ENCODE measurements around the gene FAM76A. TPM values are rescaled to one million over a fixed set of nuclear protein-coding genes. Genes with fewer than 3 reads are reported as not detected.
"Not testable (repeated sequence)": the region's sequence is repeated elsewhere in the genome, so short reads cannot be mapped to it uniquely, and the experiment has no call there.

The FAM76A gene
- total RNA-seq, 4 donors from 2014 or later, result 4.9 to 14.7 (median 9.5) TPM

DNA sequence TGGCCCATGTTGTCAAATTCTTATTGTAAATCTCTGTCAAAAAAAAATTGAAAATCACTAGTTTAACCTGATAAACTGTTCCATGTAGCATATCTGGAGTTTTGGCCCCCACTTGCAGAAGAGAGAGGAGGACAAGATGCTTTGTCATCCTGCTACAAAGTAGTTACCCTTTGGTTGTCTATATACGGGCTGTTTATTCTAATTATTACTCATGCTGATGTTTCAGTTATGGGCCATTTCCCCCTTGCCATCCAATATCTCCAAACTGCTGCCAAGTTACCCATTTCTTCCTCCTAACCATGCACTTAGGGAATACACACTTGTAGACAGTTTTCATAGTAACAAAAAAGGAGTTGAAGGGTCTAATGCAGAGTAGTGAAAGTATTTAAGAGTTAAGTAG lies 69.8 kb downstream of the FAM76A start:
- H3K27me3 ChIP-seq, result no peaks in the 10 kb centered on the region
- WGBS, 2 donors, result 36% methylated on average over 1 of the region's 1 CpG
- DNase-seq, result no peak
- no peak overlapping the region for H3K4me3 ChIP-seq
- H3K4me1 ChIP-seq, result peaks cover 0 to 2% (median 0%) of the 10 kb centered on the region in 3 donors
- TF ChIP-seq POLR2A (IDR thresholded peaks at IDR 0.05), result no peak
- TF ChIP-seq, protein P1, sequence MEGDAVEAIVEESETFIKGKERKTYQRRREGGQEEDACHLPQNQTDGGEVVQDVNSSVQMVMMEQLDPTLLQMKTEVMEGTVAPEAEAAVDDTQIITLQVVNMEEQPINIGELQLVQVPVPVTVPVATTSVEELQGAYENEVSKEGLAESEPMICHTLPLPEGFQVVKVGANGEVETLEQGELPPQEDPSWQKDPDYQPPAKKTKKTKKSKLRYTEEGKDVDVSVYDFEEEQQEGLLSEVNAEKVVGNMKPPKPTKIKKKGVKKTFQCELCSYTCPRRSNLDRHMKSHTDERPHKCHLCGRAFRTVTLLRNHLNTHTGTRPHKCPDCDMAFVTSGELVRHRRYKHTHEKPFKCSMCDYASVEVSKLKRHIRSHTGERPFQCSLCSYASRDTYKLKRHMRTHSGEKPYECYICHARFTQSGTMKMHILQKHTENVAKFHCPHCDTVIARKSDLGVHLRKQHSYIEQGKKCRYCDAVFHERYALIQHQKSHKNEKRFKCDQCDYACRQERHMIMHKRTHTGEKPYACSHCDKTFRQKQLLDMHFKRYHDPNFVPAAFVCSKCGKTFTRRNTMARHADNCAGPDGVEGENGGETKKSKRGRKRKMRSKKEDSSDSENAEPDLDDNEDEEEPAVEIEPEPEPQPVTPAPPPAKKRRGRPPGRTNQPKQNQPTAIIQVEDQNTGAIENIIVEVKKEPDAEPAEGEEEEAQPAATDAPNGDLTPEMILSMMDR (IDR thresholded peaks at IDR 0.05), result no peak
- H3K9me3 ChIP-seq, result no peaks in the 10 kb centered on the region
- H3K36me3 ChIP-seq, result peaks cover 9 to 97% (median 41%) of the 10 kb centered on the region in 3 donors
- intact Hi-C loops (cut with DNase I), result no loop called here
- no peak overlapping the region for H3K27ac ChIP-seq

DNA sequence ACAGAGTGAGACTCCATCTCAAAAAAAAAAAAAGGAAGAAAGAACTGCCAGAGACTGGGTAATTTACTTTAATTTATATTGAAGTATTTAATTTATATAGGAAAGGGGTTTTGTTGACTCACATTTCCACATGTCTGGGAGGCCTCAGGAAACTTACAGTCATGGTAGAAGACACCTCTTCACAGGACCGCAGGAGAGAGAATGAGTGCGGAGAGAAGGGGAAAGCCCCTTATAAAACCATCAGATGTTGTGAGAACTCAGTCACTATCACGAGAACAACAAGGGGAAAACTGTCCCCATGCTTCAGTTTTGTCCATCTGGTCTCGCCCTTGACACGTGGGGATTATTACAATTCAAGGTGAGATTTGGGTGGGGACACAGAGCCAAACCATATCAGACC lies 79.0 kb downstream of the FAM76A start:
- Histone ChIP-seq H3K27ac (no peak overlapping the region), H3K27me3 (no peaks in the 10 kb centered on the region), H3K4me1 (no peaks in the 10 kb centered on the region), H3K4me3 (no peak overlapping the region), H3K36me3 (peaks cover 11 to 98% (median 24%) of the 10 kb centered on the region in 3 donors), H3K9me3 (no peaks in the 10 kb centered on the region)
- TF ChIP-seq POLR2A (IDR thresholded peaks at IDR 0.05), result no peak
- intact Hi-C loops (cut with DNase I), result no loop called here
- DNase-seq, result no peak
- 70 to 83% methylated on average over 5 of the region's 5 CpGs for WGBS, 2 donors

DNA sequence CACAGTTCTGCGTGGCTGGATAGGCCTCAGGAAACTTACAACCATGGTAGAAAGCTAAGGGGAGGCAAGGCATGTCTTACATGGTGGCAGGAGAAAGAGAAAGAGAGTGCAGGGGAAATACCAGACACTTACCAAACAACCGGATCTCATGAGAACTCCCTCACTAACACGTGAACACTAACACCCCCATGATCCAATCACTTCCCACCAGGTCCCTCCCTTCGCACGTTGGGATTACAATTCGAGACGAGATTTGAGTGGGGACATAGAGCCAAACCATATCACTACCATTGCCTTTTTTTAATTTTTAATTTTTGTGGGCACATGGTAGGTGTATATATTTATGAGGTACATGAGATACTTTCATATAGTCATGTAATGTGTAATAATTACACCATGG lies 81.0 kb downstream of the FAM76A start:
- H3K9me3 ChIP-seq, result no peaks in the 10 kb centered on the region
- intact Hi-C loops (cut with DNase I), result no loop called here
- no peak overlapping the region for H3K4me3 ChIP-seq
- WGBS, 2 donors, result 94 to 95% methylated on average over 7 of the region's 7 CpGs
- TF ChIP-seq, protein P1 (IDR thresholded peaks at IDR 0.05), result no peak
- no peak for TF ChIP-seq POLR2A (IDR thresholded peaks at IDR 0.05)
- no peaks in the 10 kb centered on the region for H3K27me3 ChIP-seq
- no peak for DNase-seq
- peaks cover 11 to 98% (median 11%) of the 10 kb centered on the region in 3 donors for H3K36me3 ChIP-seq
- no peak overlapping the region for H3K27ac ChIP-seq
- no peaks in the 10 kb centered on the region for H3K4me1 ChIP-seq

DNA sequence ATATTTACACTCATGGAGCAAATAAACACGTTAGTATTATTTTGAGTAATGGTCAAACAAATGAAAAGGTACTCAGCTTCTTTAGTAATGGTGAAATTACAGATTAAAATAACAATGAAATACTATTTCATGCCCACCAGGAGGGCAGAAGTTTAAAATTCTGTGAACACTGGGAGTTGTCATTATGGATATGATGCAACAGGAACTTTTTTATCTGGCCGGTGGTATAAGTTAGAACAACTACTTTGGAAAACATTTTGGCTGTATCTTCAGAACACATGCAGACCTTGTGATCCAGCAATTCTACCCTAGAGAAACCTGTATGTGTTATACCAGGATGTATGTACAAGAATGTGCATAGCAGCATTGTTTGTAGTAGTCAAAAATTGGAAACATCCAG lies 81.6 kb downstream of the FAM76A start:
- H3K27me3 ChIP-seq, result no peaks in the 10 kb centered on the region
- DNase-seq, result no peak
- H3K9me3 ChIP-seq, result no peaks in the 10 kb centered on the region
- H3K36me3 ChIP-seq, result peaks cover 13 to 98% (median 18%) of the 10 kb centered on the region in 3 donors
- H3K4me3 ChIP-seq, result no peak overlapping the region
- intact Hi-C loops (cut with DNase I), result no loop called here
- WGBS, 2 donors, result 78 to 88% methylated on average over 2 of the region's 2 CpGs
- no peak for TF ChIP-seq POLR2A (IDR thresholded peaks at IDR 0.05)
- TF ChIP-seq, protein P1 (IDR thresholded peaks at IDR 0.05), result no peak
- H3K4me1 ChIP-seq, result no peaks in the 10 kb centered on the region
- H3K27ac ChIP-seq, result no peak overlapping the region

DNA sequence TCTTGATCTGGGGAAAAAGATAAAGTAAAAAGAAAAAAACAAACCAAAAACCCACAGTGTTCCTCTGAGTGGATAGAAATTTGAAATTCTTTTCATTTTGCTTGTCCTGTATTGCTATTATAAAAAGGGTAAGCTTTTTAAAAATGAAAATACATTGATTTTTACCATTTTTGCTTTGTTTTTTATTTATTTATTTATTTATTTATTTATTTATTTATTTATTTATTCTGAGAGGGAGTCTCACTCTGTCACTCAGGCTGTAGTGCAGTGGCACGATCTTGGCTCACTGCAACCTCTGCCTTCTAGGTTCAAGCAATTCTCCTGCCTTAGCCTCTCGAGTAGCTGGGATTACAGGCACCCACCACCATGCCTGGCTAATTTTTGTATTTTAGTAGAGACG lies 82.4 kb downstream of the FAM76A start:
- intact Hi-C loops (cut with DNase I); DNase-seq; H3K4me3 ChIP-seq; H3K27me3 ChIP-seq; H3K27ac ChIP-seq; H3K4me1 ChIP-seq; H3K9me3 ChIP-seq: not testable (repeated sequence)
- 91 to 92% methylated on average over 3 of the region's 3 CpGs for WGBS, 2 donors
- H3K36me3 ChIP-seq, result peaks cover 11 to 98% (median 25%) of the 10 kb centered on the region in 3 donors

DNA sequence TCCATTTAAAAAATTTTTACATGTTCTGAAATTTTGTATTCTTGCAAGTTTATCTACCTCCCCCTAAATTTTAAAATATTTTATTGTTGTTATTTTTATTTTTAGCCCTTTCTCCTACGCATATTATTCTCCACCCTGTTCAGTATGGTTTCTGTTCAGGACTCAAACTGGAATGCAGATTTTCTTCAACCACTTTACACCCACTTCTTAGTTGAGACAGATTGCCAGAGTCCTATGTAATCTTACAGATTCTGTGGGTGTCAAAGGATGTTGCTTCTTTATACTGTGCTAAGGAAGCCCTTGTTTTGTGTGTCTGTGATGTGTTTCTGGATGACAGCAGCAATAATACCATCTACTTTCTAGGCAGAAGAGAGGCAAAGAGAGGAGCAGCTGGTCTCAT lies 84.1 kb downstream of the FAM76A start:
- intact Hi-C loops (cut with DNase I), result no loop called here
- DNase-seq, result no peak

More for the DNA sequence above, 84.1 kb downstream of the FAM76A start:
- no peaks in the 10 kb centered on the region for H3K27me3 ChIP-seq
- 85 to 89% methylated on average over 1 of the region's 1 CpG for WGBS, 2 donors
- H3K4me1 ChIP-seq, result no peaks in the 10 kb centered on the region
- TF ChIP-seq POLR2A (IDR thresholded peaks at IDR 0.05), result no peak
- TF ChIP-seq, protein P1 (IDR thresholded peaks at IDR 0.05), result no peak
- peaks cover 14 to 98% (median 25%) of the 10 kb centered on the region in 3 donors for H3K36me3 ChIP-seq
- H3K9me3 ChIP-seq, result no peaks in the 10 kb centered on the region
- H3K4me3 ChIP-seq, result no peak overlapping the region
- no peak overlapping the region for H3K27ac ChIP-seq

Data from esophagus squamous epithelium (tissue), 5 donors.